NCI-H1436 (cell line): Measurements from ENCODE around the gene GLG1.
"Not testable (repeated sequence)": the region's sequence is repeated elsewhere in the genome, so short reads cannot be mapped to it uniquely, and the experiment has no call there.

ENCODE experiments used
- DNase-seq: peaks from one replicate; lab custom pipeline; 2025; lab: John Stamatoyannopoulos, UW

Gene GLG1

DNA sequence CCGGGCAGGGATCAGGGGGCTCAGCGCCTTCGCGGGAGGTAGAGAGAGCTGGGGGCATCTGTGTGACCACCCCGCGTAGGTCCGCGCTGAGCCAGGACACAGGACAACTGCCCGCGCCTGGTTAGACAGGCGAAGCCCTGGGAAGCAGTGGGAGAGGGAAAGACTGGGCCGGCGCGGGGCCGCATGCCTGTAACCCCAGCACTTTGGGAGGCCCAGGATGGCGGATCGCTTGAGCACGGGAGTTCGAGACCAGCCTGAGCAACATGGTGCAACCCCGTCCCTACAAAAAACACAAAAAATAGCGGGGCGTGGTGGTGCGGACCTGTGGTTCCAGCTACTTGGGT, 199.6 kb downstream of the GLG1 start:
- DNase-seq, result not testable (repeated sequence)

DNA sequence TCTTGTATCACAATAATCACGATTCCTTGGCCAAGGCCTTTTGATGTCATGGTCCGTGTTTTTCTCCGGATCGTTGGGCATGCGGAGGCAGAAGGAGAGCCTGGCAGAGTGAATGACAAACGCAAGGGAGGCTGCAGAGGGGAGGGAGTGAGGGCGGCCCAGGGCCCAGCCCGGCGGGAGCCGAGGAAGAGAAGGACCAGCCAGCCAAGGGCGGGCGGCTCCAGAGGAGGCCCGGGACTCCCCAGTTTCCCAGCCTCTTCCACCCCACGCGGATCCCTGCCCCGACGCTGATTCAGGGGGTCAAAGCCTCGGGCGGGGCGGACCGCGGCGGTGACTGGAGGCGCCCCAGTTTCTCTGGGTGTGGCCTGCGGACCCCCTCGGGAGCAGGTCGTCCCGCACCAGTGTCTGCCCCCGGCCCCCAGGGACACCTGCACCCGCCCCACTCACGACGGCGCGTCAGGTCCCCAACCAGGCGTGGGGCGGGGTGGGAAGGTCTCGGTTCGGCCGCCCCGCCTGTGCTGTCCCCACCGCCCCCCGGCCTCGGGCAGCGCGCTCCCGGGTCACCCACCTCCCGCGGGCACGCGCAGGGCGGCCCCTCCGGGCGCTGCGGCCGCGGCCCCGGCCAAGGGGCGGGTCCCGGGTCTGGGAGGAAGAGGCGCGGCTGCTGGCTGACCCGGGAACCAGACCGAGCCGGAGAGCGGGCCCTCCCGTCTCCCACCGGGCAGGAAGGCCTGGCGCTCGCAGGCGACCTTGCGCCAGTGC, 200.1 kb downstream of the GLG1 start:
- DNase-seq, result not testable (repeated sequence)

GRCh38 chr16:74404148-74404933, 202.6 kb downstream of the GLG1 start:
- DNase-seq, result not testable (repeated sequence)

DNA sequence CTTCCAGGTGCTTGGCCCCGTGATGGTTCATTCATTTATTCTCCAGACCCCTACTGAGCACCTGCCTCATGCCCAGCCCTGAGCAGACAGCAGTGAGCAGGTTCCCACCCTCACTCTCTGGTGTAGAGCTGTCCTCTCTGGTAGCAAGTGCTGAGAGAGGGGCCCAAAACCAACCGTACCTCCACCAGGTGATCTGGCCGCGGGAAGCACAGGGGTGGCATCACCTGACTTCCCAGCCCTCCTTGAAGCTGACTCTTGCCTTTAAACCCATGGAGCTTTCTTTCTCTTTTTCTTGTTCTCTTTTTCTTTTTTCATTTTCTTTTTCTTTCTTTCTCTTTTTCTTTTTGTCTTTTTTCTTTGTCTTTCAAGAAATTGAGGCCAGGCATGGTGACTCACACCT, 206.7 kb downstream of the GLG1 start:
- not testable (repeated sequence) for DNase-seq

DNA sequence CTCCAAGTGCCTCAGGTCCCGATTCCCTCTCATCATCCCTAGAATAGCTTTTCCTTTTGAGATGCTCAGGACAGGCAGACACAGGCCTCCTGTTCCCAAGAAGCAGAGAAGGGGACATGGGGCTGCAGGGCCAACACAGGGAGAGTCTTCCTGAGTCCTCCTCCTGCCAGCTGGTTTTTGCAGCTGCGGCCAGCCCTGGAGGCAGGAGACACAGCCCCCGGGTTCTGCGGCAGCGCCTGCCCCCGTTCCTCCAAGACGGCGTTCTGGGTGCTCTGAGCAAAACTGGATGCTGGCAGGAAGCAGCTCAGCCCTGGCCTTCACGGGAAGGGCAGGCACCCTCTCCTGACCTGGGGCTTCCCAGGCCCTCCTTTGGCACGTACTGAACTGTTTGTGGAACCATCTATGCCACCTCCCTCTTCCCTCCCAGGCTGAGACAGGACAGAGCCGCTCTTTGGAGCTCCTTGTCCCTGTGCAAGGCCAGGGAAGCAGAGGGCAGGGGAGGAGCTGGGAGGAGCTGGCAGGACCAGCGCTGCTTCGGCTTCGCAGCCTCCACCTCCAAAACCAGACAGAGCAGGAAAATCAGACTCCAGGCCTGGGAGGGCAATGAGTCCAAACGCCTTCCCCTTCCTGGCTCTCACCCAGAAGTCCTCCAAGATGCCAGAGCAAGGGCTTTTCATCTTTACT, 208.6 kb downstream of the GLG1 start:
- DNase-seq, result not testable (repeated sequence)
